ENCODE measurements around the gene PTCH1.

GRCh38 chr9:95429948-95430620 lies 86.7 kb downstream of the PTCH1 start:
- TF ChIP-seq POLR2AphosphoS5 (IDR thresholded peaks at IDR 0.05) (no peak), CTCF (IDR thresholded peaks at IDR 0.05) (no peak)

Data from prostate gland (tissue), 2 donors.